Loucy (cell line): Measurements from ENCODE around the gene PLAU.
"Not testable (repeated sequence)": the region's sequence is repeated elsewhere in the genome, so short reads cannot be mapped to it uniquely, and the experiment has no call there.

ENCODE experiments used
- H2AFZ ChIP-seq: fragments of 200-600 bp; sonication (generic); 2 replicates; pipeline ENCODE4 v1.6.0; 2016; ENCODE audit warnings: antibody characterized with exemption, mild to moderate bottlenecking, low read length, moderate library complexity
- H3F3A ChIP-seq: fragments of 200-600 bp; 2 replicates; pipeline ENCODE4 v1.6.0; 2016; ENCODE audit warnings: antibody characterized with exemption, low read depth, mild to moderate bottlenecking
- H3K27me3 ChIP-seq: fragments of 200-600 bp; sonication (generic); 2 replicates; pipeline ENCODE4 v1.6.1; 2014; ENCODE audit warnings: low read length, mild to moderate bottlenecking; ENCODE audit not compliant: insufficient read depth, poor library complexity, severe bottlenecking
- H3K36me3 ChIP-seq: fragments of 200-600 bp; sonication (generic); 2 replicates; pipeline ENCODE4 v1.6.1; 2016; ENCODE audit warnings: low read length; ENCODE audit not compliant: insufficient read depth
- H3K4me1 ChIP-seq: fragments of 200-600 bp; sonication (generic); 2 replicates; pipeline ENCODE4 v1.5.1; 2014; ENCODE audit warnings: low read length, mild to moderate bottlenecking; ENCODE audit not compliant: insufficient read depth, poor library complexity, severe bottlenecking
- H3K4me2 ChIP-seq: fragments of 200-600 bp; sonication (generic); 2 replicates; pipeline ENCODE4 v1.6.0; 2014; ENCODE audit warnings: antibody characterized with exemption, low read length, low read depth, mild to moderate bottlenecking; ENCODE audit not compliant: poor library complexity, severe bottlenecking
- H3K4me3 ChIP-seq: fragments of 200-600 bp; sonication (generic); 2 replicates; pipeline ENCODE4 v1.5.1; 2014; ENCODE audit warnings: low read length, mild to moderate bottlenecking, mixed read lengths; ENCODE audit not compliant: poor library complexity, severe bottlenecking
- H3K79me2 ChIP-seq: fragments of 200-600 bp; sonication (generic); 2 replicates; pipeline ENCODE4 v1.6.1; 2014; ENCODE audit warnings: low read length; ENCODE audit not compliant: insufficient read depth
- H3K9ac ChIP-seq: fragments of 200-600 bp; sonication (generic); 2 replicates; pipeline ENCODE4 v1.6.0; 2014; ENCODE audit warnings: mild to moderate bottlenecking, low read depth, low read length, moderate library complexity; ENCODE audit not compliant: poor library complexity, severe bottlenecking
- H3K9me2 ChIP-seq: fragments of 200-600 bp; sonication (generic); replicated peaks from 2 replicates; pipeline ENCODE4 v1.6.1; 2016; ENCODE audit warnings: low read depth, low read length, mixed read lengths
- H3K9me3 ChIP-seq: fragments of 200-600 bp; sonication (generic); 2 replicates; pipeline ENCODE4 v1.6.1; 2014; ENCODE audit warnings: mild to moderate bottlenecking, antibody characterized with exemption, low read length, low read depth; ENCODE audit not compliant: insufficient read depth
- H4K20me1 ChIP-seq: fragments of 200-600 bp; sonication (generic); 2 replicates; pipeline ENCODE4 v1.6.0; 2014; ENCODE audit warnings: antibody characterized with exemption, low read length, mild to moderate bottlenecking; ENCODE audit not compliant: insufficient read depth, poor library complexity, severe bottlenecking
- EZH2phosphoT487 ChIP-seq: fragments of 200-600 bp; IDR thresholded peaks from 2 replicates; pipeline ENCODE4 v1.6.1; 2018; ENCODE audit warnings: antibody characterized with exemption, mild to moderate bottlenecking, moderate library complexity, borderline replicate concordance
- TF ChIP-seq, protein P1 (sequence below): fragments of 200-600 bp; sonication (generic); conservative IDR thresholded peaks from 2 replicates; pipeline ENCODE4 v1.5.1; 2014; ENCODE audit warnings: mild to moderate bottlenecking, antibody characterized with exemption, low read length

PLAU gene

DNA sequence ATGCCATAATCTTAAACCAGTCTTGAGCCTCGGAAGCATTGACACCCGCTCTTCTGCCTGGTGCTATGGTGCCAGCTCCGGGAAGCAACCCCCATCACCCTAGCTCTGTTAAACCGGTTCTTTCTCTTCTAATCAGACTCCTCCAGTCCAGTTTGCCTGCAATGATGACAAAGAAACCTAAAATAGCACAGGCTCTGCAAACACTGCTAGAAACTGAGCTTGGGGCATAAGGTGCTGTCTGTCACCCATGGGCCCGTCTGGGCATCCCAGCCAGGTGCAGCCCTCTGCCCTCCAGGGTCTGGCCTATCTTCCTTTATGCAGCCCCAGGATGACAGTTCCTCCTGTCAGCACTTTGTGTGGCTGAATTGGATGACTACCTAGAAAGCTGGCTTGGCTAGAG is 22.4 kb upstream of the PLAU start:
- H3K9ac ChIP-seq: no peak overlapping the region
- H3K27me3 ChIP-seq: no peaks in the 10 kb centered on the region
- H3K36me3 ChIP-seq: no peaks in the 10 kb centered on the region
- no peak overlapping the region for H3K4me2 ChIP-seq
- no peak overlapping the region for H3K4me3 ChIP-seq
- no peak overlapping the region for H2AFZ ChIP-seq
- H3K9me3 ChIP-seq: no peaks in the 10 kb centered on the region
- H3K4me1 ChIP-seq: no peaks in the 10 kb centered on the region
- H3F3A ChIP-seq: no peaks in the 10 kb centered on the region
- TF ChIP-seq EZH2phosphoT487: no peak
- TF ChIP-seq, protein P1, sequence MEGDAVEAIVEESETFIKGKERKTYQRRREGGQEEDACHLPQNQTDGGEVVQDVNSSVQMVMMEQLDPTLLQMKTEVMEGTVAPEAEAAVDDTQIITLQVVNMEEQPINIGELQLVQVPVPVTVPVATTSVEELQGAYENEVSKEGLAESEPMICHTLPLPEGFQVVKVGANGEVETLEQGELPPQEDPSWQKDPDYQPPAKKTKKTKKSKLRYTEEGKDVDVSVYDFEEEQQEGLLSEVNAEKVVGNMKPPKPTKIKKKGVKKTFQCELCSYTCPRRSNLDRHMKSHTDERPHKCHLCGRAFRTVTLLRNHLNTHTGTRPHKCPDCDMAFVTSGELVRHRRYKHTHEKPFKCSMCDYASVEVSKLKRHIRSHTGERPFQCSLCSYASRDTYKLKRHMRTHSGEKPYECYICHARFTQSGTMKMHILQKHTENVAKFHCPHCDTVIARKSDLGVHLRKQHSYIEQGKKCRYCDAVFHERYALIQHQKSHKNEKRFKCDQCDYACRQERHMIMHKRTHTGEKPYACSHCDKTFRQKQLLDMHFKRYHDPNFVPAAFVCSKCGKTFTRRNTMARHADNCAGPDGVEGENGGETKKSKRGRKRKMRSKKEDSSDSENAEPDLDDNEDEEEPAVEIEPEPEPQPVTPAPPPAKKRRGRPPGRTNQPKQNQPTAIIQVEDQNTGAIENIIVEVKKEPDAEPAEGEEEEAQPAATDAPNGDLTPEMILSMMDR: no peak
- no peaks in the 10 kb centered on the region for H3K9me2 ChIP-seq
- H4K20me1 ChIP-seq: no peaks in the 10 kb centered on the region
- H3K79me2 ChIP-seq: no peaks in the 10 kb centered on the region

DNA sequence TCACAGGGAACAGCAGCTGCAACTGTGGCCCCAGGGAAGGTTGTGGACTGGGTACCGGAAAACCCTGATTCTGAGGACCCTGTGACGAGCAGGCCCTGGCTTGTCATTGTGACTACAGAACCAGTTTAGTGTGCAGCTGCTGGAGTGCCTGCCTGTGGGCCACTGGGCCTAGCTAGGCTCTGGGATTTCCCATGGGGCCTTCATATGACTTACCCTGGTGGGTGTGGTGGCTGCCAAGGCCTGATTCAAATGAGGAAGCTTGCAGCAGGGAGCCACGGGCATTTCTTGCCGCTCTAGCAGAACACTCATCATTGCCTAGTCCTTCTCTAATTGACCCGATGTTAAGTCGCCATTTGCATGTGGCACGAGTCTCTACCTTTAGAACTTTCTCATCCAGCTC is 21.9 kb upstream of the PLAU start:
- no peak overlapping the region for H3K4me3 ChIP-seq
- no peaks in the 10 kb centered on the region for H3K79me2 ChIP-seq
- no peak for TF ChIP-seq EZH2phosphoT487
- TF ChIP-seq, protein P1: no peak
- H4K20me1 ChIP-seq: no peaks in the 10 kb centered on the region
- peaks cover 2% of the 10 kb centered on the region for H3K4me1 ChIP-seq
- no peak overlapping the region for H2AFZ ChIP-seq
- no peak overlapping the region for H3K4me2 ChIP-seq
- H3F3A ChIP-seq: no peaks in the 10 kb centered on the region
- H3K9me3 ChIP-seq: no peaks in the 10 kb centered on the region
- no peak overlapping the region for H3K9ac ChIP-seq
- H3K9me2 ChIP-seq: no peaks in the 10 kb centered on the region
- no peaks in the 10 kb centered on the region for H3K27me3 ChIP-seq
- no peaks in the 10 kb centered on the region for H3K36me3 ChIP-seq

DNA sequence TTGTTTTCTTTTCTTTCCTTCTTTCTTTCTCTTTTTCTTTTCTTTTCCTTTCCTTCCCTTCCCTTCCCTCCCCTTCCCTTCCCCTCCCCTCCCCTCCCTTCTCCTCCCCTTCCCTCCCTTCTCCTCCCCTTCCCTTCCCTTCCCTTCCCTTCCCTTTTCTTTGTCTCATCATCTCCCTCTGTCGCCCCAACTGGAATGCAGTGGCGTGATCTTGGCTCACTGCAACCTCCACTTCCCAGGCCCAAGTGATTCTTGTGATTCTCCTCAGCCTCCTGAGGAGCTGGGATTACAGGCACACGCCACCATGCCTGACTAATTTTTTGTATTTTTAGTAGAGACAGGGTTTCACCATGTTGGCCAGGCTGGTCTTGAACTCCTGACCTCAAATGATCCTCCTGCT is 21.5 kb upstream of the PLAU start:
- H3K9me3 ChIP-seq, H2AFZ ChIP-seq, H3K36me3 ChIP-seq, H3K27me3 ChIP-seq, H3K4me1 ChIP-seq, H3K4me2 ChIP-seq, H3K9ac ChIP-seq, H3K79me2 ChIP-seq, H3K4me3 ChIP-seq, H3F3A ChIP-seq, H4K20me1 ChIP-seq, H3K9me2 ChIP-seq: not testable (repeated sequence)

DNA sequence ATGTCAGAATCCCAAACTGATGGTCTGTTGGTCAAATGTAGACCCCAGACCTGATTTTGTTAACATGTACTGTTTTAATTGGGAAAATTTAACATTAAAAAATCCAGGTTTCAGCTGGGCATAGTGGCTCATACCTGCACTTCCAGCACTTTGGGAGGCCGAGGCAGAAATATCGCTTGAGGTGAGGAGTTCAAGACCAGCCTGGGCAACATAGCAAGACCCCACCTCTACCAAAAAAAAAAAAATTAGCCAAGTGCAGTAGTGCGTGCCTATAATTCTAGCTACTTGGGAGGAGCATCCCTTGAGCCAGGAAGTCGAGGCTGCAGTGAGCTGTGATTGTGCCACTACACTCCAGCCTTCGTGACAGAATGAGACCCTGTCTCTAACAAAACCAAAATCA is 20.7 kb upstream of the PLAU start:
- Histone ChIP-seq H3K9me2 (no peaks in the 10 kb centered on the region), H3K9me3 (no peaks in the 10 kb centered on the region), H3K79me2 (no peaks in the 10 kb centered on the region), H3K9ac (no peak overlapping the region), H4K20me1 (no peaks in the 10 kb centered on the region), H3K4me3 (no peak overlapping the region), H3K4me1 (peaks cover 12% of the 10 kb centered on the region), H3K27me3 (no peaks in the 10 kb centered on the region), H2AFZ (no peak overlapping the region), H3K36me3 (no peaks in the 10 kb centered on the region), H3F3A (no peaks in the 10 kb centered on the region), H3K4me2 (no peak overlapping the region)
- no peak for TF ChIP-seq EZH2phosphoT487
- TF ChIP-seq, protein P1: no peak

DNA sequence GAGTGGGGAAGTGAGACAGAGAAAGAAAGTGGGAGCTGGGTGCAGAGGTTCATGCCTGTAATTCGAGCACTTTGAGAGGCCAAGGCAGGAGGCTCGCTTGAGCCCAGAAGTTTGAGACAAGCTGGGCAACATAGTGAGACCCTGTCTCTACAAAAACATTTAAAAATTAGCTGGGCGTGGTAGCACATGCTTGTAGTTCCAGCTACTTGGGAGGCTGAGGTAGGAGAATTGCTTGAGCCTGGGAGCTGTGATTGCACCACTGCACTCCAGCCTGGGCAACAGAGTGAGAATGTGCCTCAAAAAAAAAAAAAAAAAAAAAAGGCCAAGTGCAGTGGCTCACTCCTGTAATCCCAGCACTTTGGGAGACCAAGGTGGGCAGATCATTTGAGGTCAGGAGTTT is 20.1 kb upstream of the PLAU start:
- not testable (repeated sequence) for H3K9me2 ChIP-seq, H3K4me3 ChIP-seq, H3F3A ChIP-seq, H3K9ac ChIP-seq, H3K79me2 ChIP-seq, H2AFZ ChIP-seq, H3K9me3 ChIP-seq, H3K4me2 ChIP-seq, H3K27me3 ChIP-seq, H3K36me3 ChIP-seq, H4K20me1 ChIP-seq
- peaks cover 12% of the 10 kb centered on the region for H3K4me1 ChIP-seq
